NCI-H187 (cell line): ENCODE measurements around the gene MAPK1IP1L.
"Not testable (repeated sequence)": the region's sequence is repeated elsewhere in the genome, so short reads cannot be mapped to it uniquely, and the experiment has no call there.

Source experiments
- DNase-seq, 2 experiments: peaks; one replicate each; lab custom pipeline; 2025; lab: John Stamatoyannopoulos, UW

Gene MAPK1IP1L

GRCh38 chr14:55051423-55052268, at the start of gene MAPK1IP1L:
Gene MAPK1IP1L, plus strand, starts transcription at chr14:55051647. Its CDS starts 10,037 bp downstream, at chr14:55061684.
- DNase-seq = peak; percentile 87 to 95

- DNase-seq = no peak
Measured at GRCh38 chr14:55005071-55005470, 46.4 kb upstream of the MAPK1IP1L start.

GRCh38 chr14:55015006-55015405, 36.4 kb upstream of the MAPK1IP1L start:
- DNase-seq = no peak

- DNase-seq = no peak
Measured at GRCh38 chr14:55019968-55020554, 31.4 kb upstream of the MAPK1IP1L start.

- not testable (repeated sequence) for DNase-seq
Measured at GRCh38 chr14:55024365-55024764, 27.1 kb upstream of the MAPK1IP1L start.

GRCh38 chr14:55025948-55026347, 25.5 kb upstream of the MAPK1IP1L start:
- DNase-seq = no peak

- DNase-seq = no peak
Measured at GRCh38 chr14:55026441-55026792, 25.0 kb upstream of the MAPK1IP1L start.

GRCh38 chr14:55026793-55027561, 24.5 kb upstream of the MAPK1IP1L start, which contains the start of the genes SOCS4 and WDHD1:
Gene SOCS4, plus strand, starts transcription at chr14:55027236. Its CDS starts 15,806 bp downstream, at chr14:55043042.
Gene WDHD1, minus strand, starts transcription at chr14:55027099. Its CDS starts 312 bp downstream, at chr14:55026787.
- peak; percentile 94 to 95 for DNase-seq

GRCh38 chr14:55028066-55028465, 23.4 kb upstream of the MAPK1IP1L start:
- no peak for DNase-seq

GRCh38 chr14:55028476-55028875, 23.0 kb upstream of the MAPK1IP1L start:
- no peak for DNase-seq

- no peak for DNase-seq
Measured at GRCh38 chr14:55031190-55031589, 20.3 kb upstream of the MAPK1IP1L start.

GRCh38 chr14:55037995-55038394, 13.5 kb upstream of the MAPK1IP1L start:
- DNase-seq = not testable (repeated sequence)

- no peak for DNase-seq
Measured at GRCh38 chr14:55038708-55039107, 12.7 kb upstream of the MAPK1IP1L start.

GRCh38 chr14:55043528-55043927, 7.9 kb upstream of the MAPK1IP1L start:
- no peak for DNase-seq

- no peak for DNase-seq
Measured at GRCh38 chr14:55045087-55045486, 6.4 kb upstream of the MAPK1IP1L start.

- DNase-seq = no peak
Measured at GRCh38 chr14:55047301-55048053, 4.0 kb upstream of the MAPK1IP1L start.

GRCh38 chr14:55048900-55049436, 2.5 kb upstream of the MAPK1IP1L start:
- DNase-seq = no peak

- DNase-seq = no peak
Measured at GRCh38 chr14:55051165-55051422, 353 bp upstream of the MAPK1IP1L start.

GRCh38 chr14:55052269-55052930, 953 bp downstream of the MAPK1IP1L start:
- DNase-seq = peak in 1 of 2 experiments; percentile 74

GRCh38 chr14:55053018-55053417, 1.6 kb downstream of the MAPK1IP1L start:
- no peak for DNase-seq

- DNase-seq = no peak
Measured at GRCh38 chr14:55053500-55053899, 2.1 kb downstream of the MAPK1IP1L start.
